A549 (cell line): Measurements from ENCODE around the gene CNKSR1. TPM values are rescaled to one million over a fixed set of nuclear protein-coding genes. Genes with fewer than 3 reads are reported as not detected.

Source experiments
- ATAC-seq, 2 experiments: fragments of 200-7000 bp in 1 of 2; fragments of >200 bp in 1 of 2; cut with Nextera tagmentation in 1 of 2; cut with Tn5 transposase in 1 of 2; 3 replicates each; pipeline versions ENCODE4 v1.8.0 to v1.9.1; 2018 to 2020; ENCODE audit warnings: mild to moderate bottlenecking in 1 of 2, moderate library complexity in 1 of 2
- CTCF ChIA-PET: fragments of 300-600 bp; sonication (Branson Sonifier 250); formaldehyde crosslinking; extraction: SDS; loops from one replicate; lab custom pipeline; 2021; ENCODE audit warnings: antibody characterized with exemption, inconsistent platforms; lab: Yijun Ruan, JAX
- POLR2A ChIA-PET: fragments of 350-600 bp; formaldehyde crosslinking; extraction: SDS; loops from one replicate; lab custom pipeline; 2021; ENCODE audit warnings: antibody characterized with exemption, inconsistent platforms; lab: Yijun Ruan, JAX
- DNase-seq, 2 experiments: peaks; one replicate each; pipeline versions ENCODE4 v3.0.0 to v3.0.0-alpha.2; 2011 to 2016; ENCODE audit warnings: low read depth in 1 of 2, low spot score in 1 of 2
- FAIRE-seq: peaks from 2 replicates; lab custom pipeline; 2011; peaks lifted over from hg19 to GRCh38; lab: Jason Lieb, UNC
- H3K27ac ChIP-seq, 2 experiments: fragments of >200 bp; sonication (Bioruptor Twin); formaldehyde crosslinking; 3 replicates each; pipeline ENCODE4 v1.5.1; 2016 to 2017
- H3K4me1 ChIP-seq: fragments of >200 bp; sonication (Bioruptor Twin); formaldehyde crosslinking; 3 replicates; pipeline ENCODE4 v1.6.1; 2016
- H3K4me2 ChIP-seq: fragments of >200 bp; sonication (Bioruptor Twin); formaldehyde crosslinking; 3 replicates; pipeline ENCODE4 v1.6.1; 2016
- H3K4me3 ChIP-seq: fragments of >200 bp; sonication (Bioruptor Twin); formaldehyde crosslinking; 3 replicates; pipeline ENCODE4 v1.5.1; 2016
- H3K9me3 ChIP-seq: fragments of >200 bp; sonication (Bioruptor Twin); formaldehyde crosslinking; 3 replicates; pipeline ENCODE4 v1.6.1; 2016
- E2F6 ChIP-seq: IDR thresholded peaks from 2 replicates; pipeline ENCODE4 v1.6.1; 2012; ENCODE audit warnings: low read depth, borderline replicate concordance
- EHF ChIP-seq: fragments of 250-450 bp; sonication (Bioruptor Pico); IDR thresholded peaks from 2 replicates; pipeline ENCODE4 v1.5.0; 2020; ENCODE audit warnings: mild to moderate bottlenecking
- EHMT2 ChIP-seq: fragments of 200-600 bp; sonication (generic); IDR thresholded peaks from 2 replicates; pipeline ENCODE4 v1.6.1; 2016; ENCODE audit warnings: antibody characterized with exemption, low read depth, mild to moderate bottlenecking, moderate library complexity
- ESRRA ChIP-seq: fragments of 150-350 bp; IDR thresholded peaks from 2 replicates; pipeline ENCODE4 v1.6.1; 2014; ENCODE audit warnings: mild to moderate bottlenecking, low read length, borderline replicate concordance
- HMGXB4 ChIP-seq: fragments of 250-450 bp; sonication (Bioruptor Pico); IDR thresholded peaks from 2 replicates; pipeline ENCODE4 v1.5.0; 2021; ENCODE audit warnings: mild to moderate bottlenecking, moderate library complexity, borderline replicate concordance
- HOXB13 ChIP-seq: fragments of 250-450 bp; sonication (Bioruptor Pico); IDR thresholded peaks from 2 replicates; pipeline ENCODE4 v1.5.0; 2020; ENCODE audit warnings: low read depth, mild to moderate bottlenecking, moderate library complexity
- RAD21 ChIP-seq, 2 experiments: fragments of >200 bp in 1 of 2; sonication (Bioruptor Twin) in 1 of 2; formaldehyde crosslinking in 1 of 2; IDR thresholded peaks in 1 of 2; conservative IDR thresholded peaks in 1 of 2; 2 replicates in 1 of 2; 3 replicates in 1 of 2; pipeline ENCODE4 v1.6.1; 2012 to 2018; ENCODE audit warnings: inconsistent platforms in 1 of 2
- SMC3 ChIP-seq: fragments of >200 bp; sonication (Bioruptor Twin); formaldehyde crosslinking; IDR thresholded peaks from 3 replicates; pipeline ENCODE4 v1.6.1; 2018; ENCODE audit warnings: inconsistent platforms
- SREBF2 ChIP-seq: fragments of 450-650 bp; IDR thresholded peaks from 2 replicates; pipeline ENCODE4 v1.6.1; 2014; ENCODE audit warnings: mild to moderate bottlenecking, moderate library complexity
- USF2 ChIP-seq: fragments of 450-650 bp; IDR thresholded peaks from 2 replicates; pipeline ENCODE4 v1.6.1; 2014; ENCODE audit warnings: antibody characterized with exemption
- ZSCAN20 ChIP-seq: fragments of 250-450 bp; sonication (Bioruptor Pico); IDR thresholded peaks from 2 replicates; pipeline ENCODE4 v1.8.0; 2022; ENCODE audit warnings: mild to moderate bottlenecking, moderate library complexity
- WGBS: methylation state at CpG from one replicate; pipeline ENCODE4 v1.1.6; 2017; ENCODE audit errors: missing lambda C conversion rate; 5-methylcytosine and 5-hydroxymethylcytosine counted together
- polyA plus RNA-seq, 4 experiments: library from polyadenylated mRNA; depleted of rRNA in 3 of 4; stranded (reverse); fragments of >200 nt; fragmentation: RNase III in 1 of 4; extraction: RNeasy Plus Mini Kit Qiagen cat#74134 plus additional on column Dnase treatment in 1 of 4; gene quantifications; 2 replicates in 3 of 4; 3 replicates in 1 of 4; pipeline ENCODE4 v1.2.3, GENCODE V29; 2011 to 2017
- TF ChIP-seq, protein P1 (sequence below): fragments of >200 bp; sonication (Bioruptor Twin); formaldehyde crosslinking; IDR thresholded peaks from 3 replicates; pipeline ENCODE4 v1.5.1; 2016

Gene CNKSR1
- polyA plus RNA-seq, 2 of the 4 experiments (the other 2 are of a cell fraction): 0.17 to 0.32 TPM

DNA sequence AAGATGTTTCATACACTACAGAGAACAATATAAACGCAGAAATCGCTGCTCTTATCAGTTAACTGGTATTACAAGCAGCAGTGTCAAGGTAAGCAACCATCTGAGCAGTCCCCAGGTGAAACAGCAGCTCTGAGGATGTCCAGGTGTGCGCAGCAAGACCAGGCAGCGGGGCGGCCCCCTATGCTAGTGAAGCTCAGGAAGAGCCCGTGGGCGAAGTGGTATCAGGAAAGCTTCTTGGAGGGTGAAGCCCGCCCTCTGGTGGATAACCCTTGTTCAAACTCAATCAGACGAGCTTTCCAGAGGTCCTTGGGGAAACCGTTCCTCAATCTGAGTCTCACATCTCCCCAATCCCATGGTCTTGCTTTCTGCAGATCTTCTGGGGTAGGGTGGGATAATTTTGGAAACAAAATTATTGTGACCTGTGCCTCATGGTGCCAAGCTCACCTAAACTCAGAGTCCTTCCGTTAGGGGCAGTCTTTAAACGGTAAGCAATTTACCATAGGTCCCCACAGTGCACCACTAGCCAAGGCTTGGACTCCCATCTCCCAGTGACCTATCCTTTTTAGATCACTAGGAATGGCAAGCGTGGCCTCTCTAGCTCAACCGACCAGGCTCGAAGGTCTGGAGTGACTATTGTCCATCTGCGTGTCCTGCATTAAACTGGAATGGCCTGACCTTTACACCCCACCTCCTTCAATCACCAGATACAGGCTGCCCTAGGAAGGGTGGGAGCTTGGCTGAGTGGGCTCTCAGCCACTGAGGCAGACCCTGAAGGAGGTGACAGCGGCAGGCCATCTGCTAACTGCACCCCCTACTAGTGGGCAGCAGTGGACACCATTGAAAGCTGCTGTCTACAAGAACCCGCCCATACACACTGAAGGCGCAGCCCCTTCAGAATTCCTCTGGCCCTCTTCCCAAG is 32.0 kb upstream of the CNKSR1 start:
- peak overlapping the region; percentile 57; the same call in 2 of the 3 replicates for H3K4me2 ChIP-seq
- no peaks in the 10 kb centered on the region for H3K9me3 ChIP-seq
- no peak overlapping the region for H3K4me3 ChIP-seq
- no peak overlapping the region for H3K27ac ChIP-seq
- no peaks in the 10 kb centered on the region for H3K4me1 ChIP-seq
- FAIRE-seq: no peak
- WGBS: 11% methylated on average over 12 of the region's 19 CpGs
- POLR2A ChIA-PET: interaction anchor here (0.6 to 1.6 kb wide), 4 partner anchors 22 to 88 kb away, joined by 3 to 8 read pairs (median 8); partner anchors contain the start of genes CEP85 and PDIK1L
- TF ChIP-seq SMC3 (peak; percentile 86), RAD21 (conservative IDR thresholded peaks at IDR 0.05 in 1 of 2, IDR thresholded peaks at IDR 0.05 in 1 of 2) (peak; percentile 82 to 83), USF2 (no peak)
- TF ChIP-seq, protein P1, sequence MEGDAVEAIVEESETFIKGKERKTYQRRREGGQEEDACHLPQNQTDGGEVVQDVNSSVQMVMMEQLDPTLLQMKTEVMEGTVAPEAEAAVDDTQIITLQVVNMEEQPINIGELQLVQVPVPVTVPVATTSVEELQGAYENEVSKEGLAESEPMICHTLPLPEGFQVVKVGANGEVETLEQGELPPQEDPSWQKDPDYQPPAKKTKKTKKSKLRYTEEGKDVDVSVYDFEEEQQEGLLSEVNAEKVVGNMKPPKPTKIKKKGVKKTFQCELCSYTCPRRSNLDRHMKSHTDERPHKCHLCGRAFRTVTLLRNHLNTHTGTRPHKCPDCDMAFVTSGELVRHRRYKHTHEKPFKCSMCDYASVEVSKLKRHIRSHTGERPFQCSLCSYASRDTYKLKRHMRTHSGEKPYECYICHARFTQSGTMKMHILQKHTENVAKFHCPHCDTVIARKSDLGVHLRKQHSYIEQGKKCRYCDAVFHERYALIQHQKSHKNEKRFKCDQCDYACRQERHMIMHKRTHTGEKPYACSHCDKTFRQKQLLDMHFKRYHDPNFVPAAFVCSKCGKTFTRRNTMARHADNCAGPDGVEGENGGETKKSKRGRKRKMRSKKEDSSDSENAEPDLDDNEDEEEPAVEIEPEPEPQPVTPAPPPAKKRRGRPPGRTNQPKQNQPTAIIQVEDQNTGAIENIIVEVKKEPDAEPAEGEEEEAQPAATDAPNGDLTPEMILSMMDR: peak; percentile 71
- TF ChIP-seq, all 56 proteins: peak for 3
- peak; percentile 91 to 99 for ATAC-seq
- DNase-seq: peak; percentile 67 to 80
- CTCF ChIA-PET: interaction anchor here (0.7 to 10.3 kb wide), 32 partner anchors 11 to 245 kb away, joined by 3 to 143 read pairs (median 8); partner anchors contain the start of genes CEP85 and FAM110D

GRCh38 chr1:26145960-26146294 is 31.4 kb upstream of the CNKSR1 start:
- no peak for FAIRE-seq
- no peak overlapping the region for H3K27ac ChIP-seq
- no peaks in the 10 kb centered on the region for H3K9me3 ChIP-seq
- no peak for ATAC-seq
- no peaks in the 10 kb centered on the region for H3K4me1 ChIP-seq
- no peak overlapping the region for H3K4me2 ChIP-seq
- H3K4me3 ChIP-seq: no peak overlapping the region
- DNase-seq: no peak
- TF ChIP-seq HMGXB4 (CRISPR knock-in tag) (no peak), HOXB13 (CRISPR knock-in tag) (no peak), ZSCAN20 (CRISPR knock-in tag) (no peak), EHF (CRISPR knock-in tag) (no peak), SREBF2 (no peak), E2F6 (no peak), ESRRA (no peak), EHMT2 (no peak), USF2 (no peak)
- TF ChIP-seq, protein P1: no peak
- WGBS: 8% methylated on average over 5 of the region's 6 CpGs
- POLR2A ChIA-PET: no interaction called here
- CTCF ChIA-PET: interaction anchor here (0.6 to 10.3 kb wide), 18 partner anchors 11 to 271 kb away, joined by 3 to 143 read pairs (median 10); partner anchors contain the start of genes CEP85 and FAM110D
